ENCODE results near the gene GBA3. TPM values are rescaled to one million over a fixed set of nuclear protein-coding genes. Genes with fewer than 3 reads are reported as not detected.

GBA3 gene
- total RNA-seq, 2 experiments from 2014 or later = not detected

DNA sequence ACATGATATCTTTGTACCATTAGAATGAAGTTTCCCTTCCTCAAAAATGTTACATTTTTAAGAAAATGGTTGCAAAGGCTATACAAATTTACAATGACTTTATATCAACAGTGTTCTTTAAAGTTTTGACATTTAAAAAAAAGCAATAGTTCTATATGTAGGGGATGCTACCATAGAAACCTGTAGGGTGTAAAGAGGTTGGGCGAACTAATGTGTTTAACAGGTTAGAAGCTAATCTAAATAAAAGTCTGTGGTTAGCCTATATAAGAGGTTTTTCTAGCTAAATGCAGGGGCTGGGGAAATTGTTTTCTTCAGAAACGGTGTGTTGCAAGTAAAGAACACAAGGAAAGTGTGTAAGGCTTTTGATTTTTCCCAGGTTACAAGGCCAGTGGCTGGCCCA is 73.3 kb downstream of the GBA3 start:
- ChIA-PET CTCF (no interaction called here), POLR2A (no interaction called here)

DNA sequence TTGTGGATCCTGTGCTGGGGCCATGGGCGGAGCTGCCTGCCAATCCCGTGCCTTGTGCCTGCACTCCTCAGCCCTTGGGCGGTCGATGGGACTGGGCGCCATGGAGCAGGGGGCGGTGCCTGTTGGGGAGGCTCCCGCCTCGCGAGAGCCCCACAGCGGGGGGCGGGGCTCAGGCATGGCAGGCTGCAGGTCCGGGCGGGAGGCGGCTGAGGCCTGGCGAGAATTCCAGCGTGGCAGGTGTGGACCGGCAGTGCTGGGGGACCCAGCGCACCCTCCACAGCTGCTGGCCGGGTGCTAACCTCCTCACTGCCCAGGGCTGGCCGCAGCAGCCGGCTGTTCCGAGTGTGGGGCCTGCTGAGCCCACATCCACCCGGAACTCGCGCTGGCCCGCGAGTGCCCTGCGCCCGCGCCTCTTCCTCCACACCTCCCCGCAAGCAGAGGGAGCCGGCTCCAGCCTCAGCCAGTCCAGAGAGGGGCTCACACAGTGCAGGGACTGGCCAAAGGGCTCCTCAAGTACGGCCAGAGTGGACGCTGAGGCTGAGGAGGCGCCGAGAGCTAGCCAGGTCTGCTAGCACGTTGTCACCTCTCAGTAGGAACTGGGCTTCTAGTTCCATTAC is 85.9 kb downstream of the GBA3 start:
- ChIA-PET CTCF (no interaction called here), POLR2A (no interaction called here)

DNA sequence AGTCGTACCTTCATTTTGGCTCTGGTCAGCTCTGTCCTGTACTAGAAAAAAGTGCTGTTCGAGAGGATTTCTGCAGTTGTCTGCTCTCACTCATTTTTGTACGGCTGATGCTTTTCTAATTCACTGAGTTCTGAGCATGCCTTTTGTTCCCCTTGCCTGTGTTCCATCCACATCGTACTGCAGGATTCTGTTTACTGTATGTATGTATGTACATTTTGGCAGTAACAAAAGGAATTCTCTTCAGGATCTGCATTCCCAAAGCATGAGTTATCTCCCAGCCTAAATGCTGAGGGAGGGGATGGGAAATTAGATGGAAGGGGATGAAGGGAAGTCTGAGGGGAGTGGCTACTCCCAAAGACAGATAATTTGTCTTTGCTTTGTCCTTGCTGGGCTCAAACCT is 87.6 kb downstream of the GBA3 start:
- CTCF ChIA-PET = interaction anchor here (0.5 kb wide), 1 partner anchor 271 kb away, joined by 3 read pairs; no protein-coding TSS in a partner anchor
- POLR2A ChIA-PET = no interaction called here

DNA sequence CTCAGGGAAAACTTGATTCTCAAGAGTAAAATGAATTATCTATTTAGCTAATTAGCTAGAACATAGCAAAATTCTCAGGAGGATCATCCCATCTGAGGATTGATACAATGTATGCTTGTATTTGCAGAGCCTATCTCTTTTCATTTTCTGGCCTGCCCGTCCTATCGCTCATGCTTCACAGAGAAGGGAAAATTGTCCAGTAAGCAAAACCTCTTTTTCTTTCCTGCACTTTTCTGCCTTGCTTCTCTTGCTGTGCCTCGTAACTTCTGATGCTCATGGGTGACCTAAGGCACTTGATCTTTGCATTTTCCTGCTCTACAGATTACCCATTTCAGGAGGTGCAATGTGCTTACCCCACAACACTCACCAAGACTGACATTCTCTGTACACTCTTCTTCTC is 88.1 kb downstream of the GBA3 start:
- ChIA-PET CTCF (interaction anchor here (0.5 kb wide), 1 partner anchor 271 kb away, joined by 3 read pairs; no protein-coding TSS in a partner anchor), POLR2A (no interaction called here)

DNA sequence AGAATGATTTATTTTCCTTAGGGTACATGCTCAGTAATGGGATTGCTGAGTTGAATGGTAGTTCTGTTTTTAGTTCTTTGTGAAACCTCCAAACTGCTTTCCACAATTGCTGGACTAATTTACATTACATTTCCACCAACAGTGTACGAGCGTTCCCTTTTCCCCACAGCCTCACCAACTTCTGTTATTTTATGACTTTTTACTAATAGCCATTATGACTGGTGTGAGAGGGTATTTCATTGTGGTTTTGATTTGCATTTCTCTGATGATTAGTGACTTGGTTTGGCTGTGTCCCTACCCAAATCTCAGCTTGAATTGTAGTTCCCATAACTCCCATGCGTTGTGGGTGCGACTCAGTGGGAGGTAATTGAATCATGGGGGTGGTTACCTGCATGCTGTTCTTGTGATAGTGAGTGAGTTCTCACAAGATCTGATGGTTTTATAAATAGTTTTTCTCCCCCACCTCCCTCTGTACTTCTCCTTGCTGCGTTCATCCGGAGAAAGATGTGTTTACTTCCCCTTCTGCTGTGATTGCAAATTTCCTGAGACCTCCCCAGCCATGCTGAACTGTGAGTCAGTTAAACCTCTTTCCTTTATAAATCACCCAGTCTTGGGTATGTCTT is 95.1 kb downstream of the GBA3 start:
- ChIA-PET POLR2A (no interaction called here), CTCF (no interaction called here)

DNA sequence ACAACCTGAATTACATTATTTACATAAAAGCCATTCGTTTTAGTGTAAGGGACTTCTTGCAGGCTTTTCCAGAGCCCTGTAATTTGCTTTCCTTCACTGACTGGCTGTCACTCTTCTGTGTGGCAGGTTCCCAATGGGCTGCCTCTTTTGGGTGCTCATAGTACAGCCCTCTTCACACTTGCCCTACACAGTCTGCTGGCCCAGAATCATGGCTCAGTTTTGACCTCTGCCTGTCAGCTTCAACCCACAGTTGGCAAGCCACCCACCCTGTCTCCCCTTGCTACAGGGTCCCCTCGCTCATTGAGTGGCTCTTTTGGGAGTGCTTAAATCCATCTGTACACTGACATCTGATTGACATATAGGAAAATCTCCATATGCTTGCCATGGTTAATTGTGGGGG is 97.9 kb downstream of the GBA3 start:
- CTCF ChIA-PET = no interaction called here
- POLR2A ChIA-PET = no interaction called here

DNA sequence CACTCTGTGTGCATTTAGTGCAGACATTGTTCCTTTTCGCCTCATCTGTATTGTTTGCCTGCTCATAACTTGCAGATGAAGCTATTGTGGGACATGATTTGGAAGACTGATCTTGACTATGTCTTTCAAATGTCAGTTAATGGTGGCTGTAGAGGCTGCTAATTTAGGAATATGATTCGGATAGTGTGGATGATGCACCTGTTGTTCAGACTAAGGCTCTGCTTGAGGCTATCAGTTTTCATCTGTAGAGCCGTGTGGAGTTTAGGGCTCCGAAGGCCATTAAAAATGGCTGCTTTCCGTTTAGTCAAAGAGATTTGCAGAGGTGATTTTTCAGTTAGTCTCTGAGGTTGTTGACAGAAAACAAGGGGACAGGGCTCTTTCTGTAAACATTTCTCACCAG is 102.0 kb downstream of the GBA3 start:
- CTCF ChIA-PET = no interaction called here
- POLR2A ChIA-PET = no interaction called here

DNA sequence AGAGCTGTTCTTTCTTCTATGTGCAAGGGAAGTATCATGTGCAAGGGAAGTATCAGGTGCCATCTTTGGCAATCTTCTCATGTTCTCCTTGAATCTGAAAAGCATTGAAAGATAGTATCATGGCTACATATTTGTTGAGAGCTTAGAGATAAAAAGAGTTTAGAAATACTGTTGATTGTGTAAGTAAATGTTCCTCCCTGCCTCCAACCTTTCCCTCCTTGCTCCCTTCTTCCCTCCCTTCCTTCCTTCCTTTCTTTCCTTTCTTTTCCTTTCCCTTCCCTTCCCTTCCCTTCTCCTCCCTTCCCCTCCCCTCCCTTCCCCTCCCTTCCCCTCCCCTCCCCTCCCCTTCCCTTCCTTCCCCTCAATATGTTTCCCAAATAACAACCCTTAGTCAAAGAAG is 108.7 kb downstream of the GBA3 start:
- ChIA-PET CTCF (no interaction called here), POLR2A (no interaction called here)

DNA sequence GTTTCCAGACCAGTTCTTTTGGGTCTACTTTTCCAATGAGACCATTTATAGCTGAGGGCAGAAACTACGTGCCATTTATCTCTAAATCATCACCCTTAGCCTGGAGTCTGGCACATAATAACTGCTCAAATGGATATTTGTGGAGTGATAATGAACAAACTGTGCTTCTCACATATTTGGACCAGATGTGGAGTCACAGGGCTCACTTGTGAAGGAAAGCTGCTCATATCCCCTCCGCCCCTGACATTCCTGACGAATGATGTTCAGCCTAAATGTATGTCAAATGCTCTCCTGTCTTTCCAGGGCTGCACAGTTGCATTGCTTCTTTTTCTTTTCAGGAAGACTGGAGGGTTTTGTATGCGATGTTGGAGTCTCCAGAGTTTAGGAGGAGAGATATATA is 110.1 kb downstream of the GBA3 start:
- POLR2A ChIA-PET = no interaction called here
- CTCF ChIA-PET = no interaction called here

DNA sequence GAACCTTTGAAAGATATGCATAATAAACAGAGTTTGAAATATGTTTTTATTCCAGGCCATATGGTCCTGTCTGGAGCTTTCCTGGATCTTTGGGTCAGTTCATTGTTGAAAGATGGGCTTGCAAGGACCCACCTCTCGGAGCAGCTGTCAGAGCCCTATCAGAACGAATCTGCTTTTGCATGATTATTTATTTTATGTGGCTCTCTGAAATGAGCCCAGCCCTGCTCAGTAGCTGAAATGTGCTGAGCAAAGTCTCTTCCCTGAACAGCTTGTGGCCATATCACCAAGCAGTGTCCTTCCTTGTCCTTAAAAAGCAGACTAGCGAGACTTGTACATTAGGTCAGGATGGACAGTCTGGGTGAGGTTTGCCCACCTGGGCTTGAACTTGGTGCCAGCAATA is 110.8 kb downstream of the GBA3 start:
- CTCF ChIA-PET = no interaction called here
- POLR2A ChIA-PET = no interaction called here

DNA sequence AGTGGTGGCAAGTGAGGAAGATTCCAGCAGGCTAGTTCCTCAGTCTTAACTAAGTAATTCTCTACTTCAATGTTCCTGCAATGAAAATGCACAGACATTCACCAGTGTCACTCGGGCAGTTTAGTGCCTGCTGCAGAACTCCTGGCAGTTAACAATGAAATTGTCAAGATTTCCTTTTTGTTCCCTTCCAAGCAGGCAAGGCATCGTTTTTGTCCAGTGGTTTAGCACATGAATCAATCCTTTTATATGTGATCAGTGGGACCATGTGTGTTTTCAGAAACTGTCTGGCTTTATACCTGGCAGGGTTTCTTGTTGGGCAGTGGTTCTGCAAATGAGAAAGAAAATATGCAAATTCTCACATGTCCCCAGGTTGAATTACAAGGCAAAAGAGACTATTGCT is 122.2 kb downstream of the GBA3 start:
- ChIA-PET POLR2A (no interaction called here), CTCF (no interaction called here)

DNA sequence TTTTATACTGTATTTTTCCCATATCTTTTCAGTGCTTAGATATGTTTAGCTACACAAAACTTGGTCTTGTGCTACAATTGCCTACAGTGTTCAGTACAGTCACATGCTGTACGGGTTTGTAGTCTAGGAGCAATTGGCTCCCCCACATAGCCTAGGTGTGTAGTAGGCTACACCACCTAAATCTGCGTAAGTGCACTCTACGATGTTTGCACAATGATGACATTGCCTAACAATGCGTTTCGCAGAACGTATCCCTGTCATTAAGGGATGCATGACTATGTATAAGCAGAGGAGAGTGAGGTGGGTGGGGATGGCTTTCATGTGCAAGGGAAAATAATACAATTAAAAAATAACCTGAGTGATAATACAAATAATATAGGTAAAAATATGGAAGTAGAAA is 131.4 kb downstream of the GBA3 start:
- CTCF ChIA-PET = no interaction called here
- POLR2A ChIA-PET = no interaction called here

DNA sequence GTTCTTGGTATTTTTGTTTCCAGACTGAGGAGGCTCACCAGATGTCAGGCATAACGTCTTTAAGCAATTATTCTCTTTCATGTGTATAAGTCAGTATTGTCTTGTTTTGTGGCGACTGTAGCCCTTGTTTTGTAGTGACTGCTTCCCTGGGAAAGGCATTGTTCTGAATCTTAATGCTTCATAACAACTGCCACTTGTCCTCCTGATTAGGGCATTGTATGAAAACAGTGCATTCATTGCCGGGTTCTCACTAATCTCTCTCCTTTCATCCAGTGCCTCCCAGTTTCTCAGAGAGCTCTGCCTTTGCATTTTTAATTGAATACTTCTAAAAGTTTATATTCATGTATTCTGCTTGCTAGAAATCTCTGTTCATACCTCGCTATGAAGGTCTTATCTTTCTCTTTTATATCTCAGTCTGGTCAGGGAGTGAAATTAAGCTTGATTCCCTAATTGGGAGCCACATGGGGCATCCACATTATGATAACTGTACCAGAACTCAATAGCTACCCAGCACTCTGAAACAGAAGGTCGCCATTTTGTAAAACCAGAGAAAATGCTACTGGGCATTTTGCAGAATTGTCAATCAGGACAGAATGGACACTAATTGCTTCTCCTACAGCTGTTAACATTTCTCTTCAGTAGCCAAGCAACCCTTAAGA is 149.8 kb downstream of the GBA3 start:
- POLR2A ChIA-PET = no interaction called here
- CTCF ChIA-PET = no interaction called here

DNA sequence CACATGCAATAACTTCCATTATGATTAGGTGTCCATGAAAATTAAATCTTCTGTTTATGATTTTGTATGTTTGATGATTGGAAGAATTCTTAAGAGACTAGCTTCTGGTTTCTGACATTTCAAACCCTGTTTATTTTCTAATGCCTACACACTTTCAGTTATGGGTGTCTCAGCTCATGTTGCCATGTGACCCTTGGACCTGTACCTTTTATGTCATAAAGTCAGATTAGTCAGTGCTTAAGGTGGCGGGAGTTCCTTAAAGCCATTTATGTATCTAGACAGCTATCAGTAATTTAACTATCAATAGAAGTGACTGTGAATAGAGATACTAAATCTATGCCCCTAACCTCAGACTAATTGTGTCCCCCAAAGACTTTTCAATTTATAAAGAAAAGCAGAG is 155.6 kb downstream of the GBA3 start:
- CTCF ChIA-PET = no interaction called here
- POLR2A ChIA-PET = no interaction called here

DNA sequence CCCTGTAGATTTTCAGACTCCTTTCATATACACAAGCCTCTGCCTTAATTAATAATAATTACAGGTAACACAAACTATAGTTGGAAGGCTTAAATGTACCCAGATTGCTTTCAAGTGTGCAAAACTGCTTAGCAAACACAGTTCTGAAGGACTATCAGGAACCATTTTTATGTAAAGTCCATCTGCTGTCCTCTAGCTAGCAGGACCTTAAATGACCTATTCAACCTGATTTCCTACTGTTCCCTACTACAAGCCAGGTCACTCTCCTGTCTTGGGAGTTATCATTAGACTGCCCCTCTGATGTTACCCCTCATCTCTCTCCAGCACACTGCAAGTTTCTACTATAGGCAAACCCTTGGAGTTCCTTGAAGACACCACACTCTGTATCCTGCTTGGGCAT is 157.3 kb downstream of the GBA3 start:
- ChIA-PET POLR2A (no interaction called here), CTCF (no interaction called here)

DNA sequence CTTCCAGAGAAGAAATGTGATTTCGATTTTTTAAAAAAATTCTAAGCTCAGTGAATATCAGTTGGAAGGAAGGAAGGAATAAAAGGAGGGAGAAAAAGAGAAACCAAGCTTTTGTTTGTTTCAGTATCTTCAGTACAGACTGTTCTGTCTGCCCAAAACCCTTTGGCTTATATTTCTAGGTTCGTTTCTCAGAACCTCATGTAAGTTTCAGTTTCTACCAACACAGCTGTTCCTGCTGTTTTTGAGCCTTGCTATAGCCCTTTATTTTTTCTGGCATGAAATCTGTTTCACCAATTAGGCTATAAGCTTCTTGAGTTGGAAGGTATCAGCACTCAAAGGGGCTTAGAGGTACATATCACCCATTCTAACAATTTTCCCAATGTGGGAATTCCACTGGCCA is 157.9 kb downstream of the GBA3 start:
- ChIA-PET POLR2A (no interaction called here), CTCF (no interaction called here)

DNA sequence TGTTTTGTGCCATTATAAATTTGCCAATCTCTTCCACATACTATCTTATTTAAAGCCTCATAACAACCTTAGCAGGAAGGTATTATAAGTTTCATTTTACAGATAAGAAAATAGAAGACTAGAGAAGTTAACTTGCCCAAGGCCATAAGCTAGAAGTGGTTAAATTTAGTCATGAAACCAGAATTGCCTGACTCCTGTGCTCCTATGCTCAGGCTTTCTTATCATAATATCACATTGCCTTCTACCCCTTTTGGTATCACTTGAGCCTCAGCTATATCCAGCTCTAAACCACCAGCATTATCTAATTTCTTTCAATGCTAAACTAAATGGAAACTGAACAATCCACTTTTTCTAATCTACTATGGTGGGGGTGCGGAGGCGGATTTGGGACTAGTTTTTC is 164.7 kb downstream of the GBA3 start:
- POLR2A ChIA-PET = no interaction called here
- CTCF ChIA-PET = no interaction called here

DNA sequence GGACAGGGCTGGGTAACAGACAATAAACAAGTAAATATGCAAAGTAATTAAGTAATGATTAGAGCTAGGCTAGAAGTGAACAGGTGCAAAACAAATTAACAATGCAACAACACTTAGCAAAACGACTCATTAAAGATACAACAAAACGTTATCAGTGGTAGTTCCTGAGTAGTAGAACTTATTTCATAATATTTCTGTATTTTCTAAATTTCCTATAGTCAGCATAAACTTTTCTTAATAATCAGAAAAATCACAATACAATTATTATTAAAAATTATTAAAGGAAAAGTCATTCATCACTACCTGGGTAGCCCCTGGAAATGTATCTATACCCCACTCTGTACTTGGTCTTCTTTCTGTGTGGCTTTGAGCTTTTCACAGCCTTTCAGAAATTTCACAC is 166.6 kb downstream of the GBA3 start:
- POLR2A ChIA-PET = no interaction called here
- CTCF ChIA-PET = no interaction called here
